A549 (cell line): Measurements from ENCODE around the gene EVA1C. TPM values are rescaled to one million over a fixed set of nuclear protein-coding genes. Genes with fewer than 3 reads are reported as not detected.
"Not testable (repeated sequence)": the region's sequence is repeated elsewhere in the genome, so short reads cannot be mapped to it uniquely, and the experiment has no call there.

Source experiments
- ATAC-seq, 2 experiments: fragments of 200-7000 bp in 1 of 2; fragments of >200 bp in 1 of 2; cut with Nextera tagmentation in 1 of 2; cut with Tn5 transposase in 1 of 2; 3 replicates each; pipeline versions ENCODE4 v1.8.0 to v1.9.1; 2018 to 2020; ENCODE audit warnings: mild to moderate bottlenecking in 1 of 2, moderate library complexity in 1 of 2
- CTCF ChIA-PET: fragments of 300-600 bp; sonication (Branson Sonifier 250); formaldehyde crosslinking; extraction: SDS; loops from one replicate; lab custom pipeline; 2021; ENCODE audit warnings: antibody characterized with exemption, inconsistent platforms; lab: Yijun Ruan, JAX
- POLR2A ChIA-PET: fragments of 350-600 bp; formaldehyde crosslinking; extraction: SDS; loops from one replicate; lab custom pipeline; 2021; ENCODE audit warnings: antibody characterized with exemption, inconsistent platforms; lab: Yijun Ruan, JAX
- DNase-seq, 2 experiments: peaks; one replicate each; pipeline versions ENCODE4 v3.0.0 to v3.0.0-alpha.2; 2011 to 2016; ENCODE audit warnings: low read depth in 1 of 2, low spot score in 1 of 2
- FAIRE-seq: peaks from 2 replicates; lab custom pipeline; 2011; peaks lifted over from hg19 to GRCh38; lab: Jason Lieb, UNC
- H3K27ac ChIP-seq, 2 experiments: fragments of >200 bp; sonication (Bioruptor Twin); formaldehyde crosslinking; 3 replicates each; pipeline ENCODE4 v1.5.1; 2016 to 2017
- H3K4me1 ChIP-seq: fragments of >200 bp; sonication (Bioruptor Twin); formaldehyde crosslinking; 3 replicates; pipeline ENCODE4 v1.6.1; 2016
- H3K4me2 ChIP-seq: fragments of >200 bp; sonication (Bioruptor Twin); formaldehyde crosslinking; 3 replicates; pipeline ENCODE4 v1.6.1; 2016
- H3K4me3 ChIP-seq: fragments of >200 bp; sonication (Bioruptor Twin); formaldehyde crosslinking; 3 replicates; pipeline ENCODE4 v1.5.1; 2016
- H3K9me3 ChIP-seq: fragments of >200 bp; sonication (Bioruptor Twin); formaldehyde crosslinking; 3 replicates; pipeline ENCODE4 v1.6.1; 2016
- CBX8 ChIP-seq: fragments of 200-600 bp; sonication (generic); IDR thresholded peaks from 2 replicates; pipeline ENCODE4 v1.6.1; 2016
- CEBPB ChIP-seq, 2 experiments: fragments of >200 bp in 1 of 2; sonication (Bioruptor Twin) in 1 of 2; formaldehyde crosslinking in 1 of 2; IDR thresholded peaks; 2 replicates each; pipeline ENCODE4 v1.6.1; 2012 to 2016
- CHD2 ChIP-seq: fragments of 150-350 bp; IDR thresholded peaks from 2 replicates; pipeline ENCODE4 v1.6.1; 2014; ENCODE audit warnings: low read length; ENCODE audit not compliant: partially characterized antibody
- E2F6 ChIP-seq: IDR thresholded peaks from 2 replicates; pipeline ENCODE4 v1.6.1; 2012; ENCODE audit warnings: low read depth, borderline replicate concordance
- EHF ChIP-seq: fragments of 250-450 bp; sonication (Bioruptor Pico); IDR thresholded peaks from 2 replicates; pipeline ENCODE4 v1.5.0; 2020; ENCODE audit warnings: mild to moderate bottlenecking
- EHMT2 ChIP-seq: fragments of 200-600 bp; sonication (generic); IDR thresholded peaks from 2 replicates; pipeline ENCODE4 v1.6.1; 2016; ENCODE audit warnings: antibody characterized with exemption, low read depth, mild to moderate bottlenecking, moderate library complexity
- EP300 ChIP-seq, 2 experiments: fragments of >200 bp; sonication (Bioruptor Twin); formaldehyde crosslinking; IDR thresholded peaks; 2 replicates in 1 of 2; 3 replicates in 1 of 2; pipeline ENCODE4 v1.6.1; 2016 to 2017
- ESRRA ChIP-seq: fragments of 150-350 bp; IDR thresholded peaks from 2 replicates; pipeline ENCODE4 v1.6.1; 2014; ENCODE audit warnings: mild to moderate bottlenecking, low read length, borderline replicate concordance
- FOXS1 ChIP-seq: fragments of 250-450 bp; sonication (Bioruptor Pico); IDR thresholded peaks from 2 replicates; pipeline ENCODE4 v1.5.0; 2020; ENCODE audit warnings: mild to moderate bottlenecking, moderate library complexity
- JUN ChIP-seq, 2 experiments: fragments of >200 bp; sonication (Bioruptor Twin); formaldehyde crosslinking; IDR thresholded peaks; 2 replicates in 1 of 2; 3 replicates in 1 of 2; pipeline ENCODE4 v1.6.1; 2016 to 2017
- JUNB ChIP-seq: fragments of >200 bp; sonication (Bioruptor Twin); formaldehyde crosslinking; IDR thresholded peaks from 2 replicates; pipeline ENCODE4 v1.6.1; 2016
- NFE2L2 ChIP-seq: fragments of 150-350 bp; conservative IDR thresholded peaks from 2 replicates; pipeline ENCODE4 v1.6.1; 2014; ENCODE audit warnings: low read length
- NR3C1 ChIP-seq: fragments of >200 bp; sonication (Bioruptor Twin); formaldehyde crosslinking; IDR thresholded peaks from 3 replicates; pipeline ENCODE4 v1.6.1; 2017
- ZNF302 ChIP-seq: fragments of 250-450 bp; sonication (Bioruptor Pico); IDR thresholded peaks from 2 replicates; pipeline ENCODE4 v1.9.0; 2021; ENCODE audit warnings: inconsistent platforms, mild to moderate bottlenecking, moderate library complexity
- WGBS: methylation state at CpG from one replicate; pipeline ENCODE4 v1.1.6; 2017; ENCODE audit errors: missing lambda C conversion rate; 5-methylcytosine and 5-hydroxymethylcytosine counted together
- polyA plus RNA-seq, 4 experiments: library from polyadenylated mRNA; depleted of rRNA in 3 of 4; stranded (reverse); fragments of >200 nt; fragmentation: RNase III in 1 of 4; extraction: RNeasy Plus Mini Kit Qiagen cat#74134 plus additional on column Dnase treatment in 1 of 4; gene quantifications; 2 replicates in 3 of 4; 3 replicates in 1 of 4; pipeline ENCODE4 v1.2.3, GENCODE V29; 2011 to 2017
- TF ChIP-seq, protein P1 (sequence below): fragments of 450-650 bp; IDR thresholded peaks from 2 replicates; pipeline ENCODE4 v1.6.1; 2014; ENCODE audit warnings: antibody characterized with exemption
- TF ChIP-seq, protein P2 (sequence below): IDR thresholded peaks from 2 replicates; pipeline ENCODE4 v1.6.1; 2012

Gene EVA1C
- polyA plus RNA-seq, 2 of the 4 experiments (the other 2 are of a cell fraction): 41.1 to 48.0 TPM

DNA sequence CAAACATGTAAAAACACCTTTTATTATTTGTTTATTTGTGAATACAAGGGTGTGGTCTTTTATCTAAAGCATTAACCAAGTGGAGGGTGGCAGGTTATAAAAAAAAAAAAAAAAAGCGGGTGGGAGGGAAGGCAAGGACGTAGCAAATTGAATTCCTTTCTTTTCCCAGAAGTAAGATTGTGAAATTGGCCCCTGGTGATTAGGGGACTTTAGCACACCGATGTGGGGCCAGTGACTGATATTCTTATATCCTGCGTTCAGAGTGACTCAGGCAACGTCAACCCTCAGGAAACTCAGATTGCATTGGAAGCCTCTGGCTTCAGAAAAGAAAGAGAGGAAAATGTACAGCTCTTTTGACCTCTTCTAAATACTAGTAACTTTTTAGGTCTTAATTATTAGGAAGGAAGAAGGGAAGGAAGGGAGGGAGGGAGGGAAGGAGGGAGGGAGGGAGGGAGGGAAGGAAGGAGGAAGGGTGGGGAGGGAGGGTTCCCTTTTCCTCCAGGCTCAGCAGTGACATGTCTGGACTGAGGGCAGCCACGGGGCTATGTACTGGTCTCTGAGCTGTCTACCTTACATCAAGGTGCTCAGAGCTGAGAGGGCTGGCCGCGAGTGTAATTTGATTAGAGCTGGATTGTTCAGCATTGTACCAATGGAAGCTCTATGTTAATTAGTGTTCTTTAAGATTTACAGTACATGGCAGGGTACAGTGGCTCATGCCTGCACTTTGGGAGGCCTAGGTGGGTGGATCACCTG lies 30.2 kb downstream of the EVA1C start:
- Histone ChIP-seq H3K4me1 (peaks cover 52% of the 10 kb centered on the region), H3K9me3 (no peaks in the 10 kb centered on the region), H3K4me3 (0 out of 3 replicates have a peak overlapping the region, but pooled peaks have one; percentile 22), H3K4me2 (peak overlapping the region; percentile 61), H3K27ac (peak overlapping the region; percentile 89 to 90)
- TF ChIP-seq CEBPB (IDR thresholded peaks at IDR 0.05) (peak; percentile 34 to 39; a peak in 1 of 4 replicates), EHF (CRISPR knock-in tag) (no peak), JUNB (peak; percentile 25; the same call in 1 of the 2 replicates), JUN (IDR thresholded peaks at IDR 0.05) (0 out of 5 replicates have a peak, but pooled peaks of 1 of the 2 experiments have one; percentile 47), ESRRA (no peak), ZNF302 (CRISPR knock-in tag) (no peak), EP300 (IDR thresholded peaks at IDR 0.05) (peak; percentile 44 to 83; a peak in 3 of 5 replicates), EHMT2 (no peak)
- TF ChIP-seq, protein P1, sequence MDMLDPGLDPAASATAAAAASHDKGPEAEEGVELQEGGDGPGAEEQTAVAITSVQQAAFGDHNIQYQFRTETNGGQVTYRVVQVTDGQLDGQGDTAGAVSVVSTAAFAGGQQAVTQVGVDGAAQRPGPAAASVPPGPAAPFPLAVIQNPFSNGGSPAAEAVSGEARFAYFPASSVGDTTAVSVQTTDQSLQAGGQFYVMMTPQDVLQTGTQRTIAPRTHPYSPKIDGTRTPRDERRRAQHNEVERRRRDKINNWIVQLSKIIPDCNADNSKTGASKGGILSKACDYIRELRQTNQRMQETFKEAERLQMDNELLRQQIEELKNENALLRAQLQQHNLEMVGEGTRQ: no peak
- DNase-seq (peak in 1 of 2 experiments; percentile 63), ATAC-seq (peak; percentile 63 to 92), FAIRE-seq (no peak)
- CTCF ChIA-PET: interaction anchor here (0.6 kb wide), 1 partner anchor 127 kb away, joined by 3 read pairs; no protein-coding TSS in a partner anchor
- POLR2A ChIA-PET: interaction anchor here (1.0 kb wide), 1 partner anchor 21 kb away, joined by 3 read pairs; no protein-coding TSS in a partner anchor
- WGBS: 37% methylated on average over 8 of the region's 8 CpGs

DNA sequence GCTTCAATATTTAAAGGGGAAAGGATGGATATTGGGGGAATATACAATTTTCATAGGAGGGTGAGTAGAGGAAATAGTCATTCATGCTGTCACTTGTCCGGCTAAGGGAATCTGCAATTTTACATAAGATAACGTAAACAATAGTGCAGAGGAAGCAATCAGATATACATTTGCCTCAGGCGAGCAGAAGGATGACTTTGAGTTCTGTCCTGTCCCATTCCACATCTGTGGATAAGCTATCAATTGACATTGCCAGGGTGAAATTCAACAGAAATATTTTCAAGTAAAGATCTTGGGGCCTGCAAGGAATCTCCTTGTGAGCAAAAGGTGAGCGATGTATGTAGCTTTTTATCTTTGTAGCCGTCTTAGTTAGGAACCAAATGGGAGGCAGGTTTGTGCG lies 32.6 kb downstream of the EVA1C start:
- DNase-seq: no peak
- TF ChIP-seq NR3C1: no peak
- no peak for TF ChIP-seq NFE2L2
- TF ChIP-seq JUN (IDR thresholded peaks at IDR 0.05): no peak
- no peak for TF ChIP-seq CBX8
- no peak for TF ChIP-seq JUNB
- TF ChIP-seq CHD2: no peak
- no peak for TF ChIP-seq FOXS1
- TF ChIP-seq E2F6: no peak
- TF ChIP-seq ESRRA: no peak
- TF ChIP-seq, all 56 proteins: peak for 0
- Histone ChIP-seq H3K9me3 (no peaks in the 10 kb centered on the region), H3K4me3 (no peak overlapping the region), H3K4me1 (peaks cover 65% of the 10 kb centered on the region), H3K4me2 (no peak overlapping the region), H3K27ac (peak overlapping the region in 1 of 2 experiments; percentile 90; a peak in 4 of 6 replicates)
- ATAC-seq (no peak), FAIRE-seq (no peak)
- ChIA-PET CTCF (interaction anchor here (1.5 kb wide), 1 partner anchor 19 kb away, joined by 3 read pairs; no protein-coding TSS in a partner anchor), POLR2A (no interaction called here)
- 84% methylated on average over 6 of the region's 6 CpGs for whole genome bisulfite sequencing

DNA sequence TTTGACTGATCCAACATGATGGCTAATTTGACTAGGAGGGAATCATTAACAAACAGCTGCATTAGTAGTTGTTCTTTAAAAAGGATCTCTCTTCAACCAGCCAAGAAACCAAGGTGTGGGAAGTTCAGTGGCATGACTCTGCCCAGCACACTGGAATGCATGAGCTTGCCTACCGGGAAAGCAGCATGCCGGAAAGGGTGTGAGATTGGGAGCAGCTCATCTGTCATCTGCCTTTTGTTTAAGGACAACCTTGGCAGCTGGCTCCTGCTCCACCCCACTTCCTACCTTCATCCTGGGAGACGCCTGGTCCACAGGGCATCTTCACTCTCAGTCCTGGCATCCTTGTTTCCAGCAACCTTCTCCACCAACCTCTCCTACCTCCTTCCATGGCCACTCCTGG lies 33.9 kb downstream of the EVA1C start:
- FAIRE-seq, H3K9me3 ChIP-seq, ATAC-seq, H3K4me2 ChIP-seq, POLR2A ChIA-PET, H3K4me3 ChIP-seq, DNase-seq: not testable (repeated sequence)
- Histone ChIP-seq H3K27ac (peak overlapping the region in 1 of 2 experiments; percentile 90; a peak in 4 of 6 replicates), H3K4me1 (peaks cover 69% of the 10 kb centered on the region)
- CTCF ChIA-PET: interaction anchor here (2.0 kb wide), 1 partner anchor 10 kb away, joined by 5 read pairs; no protein-coding TSS in a partner anchor
- WGBS: 75% methylated on average over 3 of the region's 3 CpGs

DNA sequence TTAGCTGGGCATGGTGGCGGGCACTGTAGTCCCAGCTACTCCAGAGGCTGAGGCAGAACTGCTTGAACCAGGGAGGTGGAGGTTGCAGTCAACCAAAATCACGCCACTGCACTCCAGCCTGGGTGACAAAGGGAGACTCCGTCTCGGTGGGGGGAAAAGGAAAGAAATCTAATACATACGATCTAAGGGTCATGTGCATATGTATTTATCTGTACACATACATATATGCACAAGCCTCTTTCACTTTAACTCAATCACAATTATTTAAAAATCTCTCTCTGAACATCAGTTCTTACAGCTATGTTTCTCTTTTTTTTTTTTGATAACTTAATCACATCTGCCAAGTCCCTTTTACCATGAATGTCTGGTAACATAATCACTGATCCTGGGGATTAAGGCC lies 34.7 kb downstream of the EVA1C start:
- FAIRE-seq: no peak

More for the DNA sequence above, 34.7 kb downstream of the EVA1C start:
- H3K4me3 ChIP-seq: no peak overlapping the region
- peaks cover 68% of the 10 kb centered on the region for H3K4me1 ChIP-seq
- ATAC-seq: no peak
- H3K9me3 ChIP-seq: no peaks in the 10 kb centered on the region
- TF ChIP-seq, protein P2, sequence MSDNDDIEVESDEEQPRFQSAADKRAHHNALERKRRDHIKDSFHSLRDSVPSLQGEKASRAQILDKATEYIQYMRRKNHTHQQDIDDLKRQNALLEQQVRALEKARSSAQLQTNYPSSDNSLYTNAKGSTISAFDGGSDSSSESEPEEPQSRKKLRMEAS: no peak
- no peak overlapping the region for H3K4me2 ChIP-seq
- ChIA-PET POLR2A (no interaction called here), CTCF (interaction anchor here (0.6 to 2.0 kb wide), 2 partner anchors 9 to 46 kb away, joined by 3 to 5 read pairs; no protein-coding TSS in a partner anchor)
- 95% methylated on average over 5 of the region's 5 CpGs for WGBS
- no peak for DNase-seq
- H3K27ac ChIP-seq: peak overlapping the region in 1 of 2 experiments; percentile 90; a peak in 3 of 6 replicates
